Liver (tissue), 9 donors: ENCODE data around the gene PCNX2. TPM values are rescaled to one million over a fixed set of nuclear protein-coding genes. Genes with fewer than 3 reads are reported as not detected.

Source experiments
- DNase-seq: peaks from one replicate; pipeline ENCODE4 v3.0.0-alpha.2; 2017; ENCODE audit warnings: low spot score
- H3K27ac ChIP-seq, 2 donors: one replicate each; pipeline ENCODE4 v1.7.0; 2013; ENCODE audit warnings: inconsistent platforms in 2 of 2, low read length in 2 of 2, control low read depth in 1 of 2, low read depth in 1 of 2, mild to moderate bottlenecking in 1 of 2
- H3K27me3 ChIP-seq, 4 donors: one replicate each; pipeline versions ENCODE4 v1.6.1 to v1.7.0; 2013; ENCODE audit warnings: low read length in 3 of 4, inconsistent platforms in 1 of 4, mild to moderate bottlenecking in 1 of 4, moderate library complexity in 1 of 4; ENCODE audit not compliant: control insufficient read depth in 4 of 4, insufficient read depth in 4 of 4
- H3K36me3 ChIP-seq, 4 donors: one replicate each; pipeline versions ENCODE4 v1.6.1 to v1.7.0; 2013; ENCODE audit warnings: low read length in 3 of 4, mild to moderate bottlenecking in 3 of 4, low read depth in 1 of 4, moderate library complexity in 1 of 4; ENCODE audit not compliant: control insufficient read depth in 4 of 4, insufficient read depth in 3 of 4
- H3K4me1 ChIP-seq, 4 donors: one replicate each; pipeline versions ENCODE4 v1.6.1 to v1.7.0; 2013; ENCODE audit warnings: low read length in 3 of 4, mild to moderate bottlenecking in 3 of 4, moderate library complexity in 1 of 4; ENCODE audit not compliant: control insufficient read depth in 4 of 4, insufficient read depth in 4 of 4
- H3K4me3 ChIP-seq, 3 donors: one replicate each; pipeline versions ENCODE4 v1.6.1 to v1.7.0; 2013; ENCODE audit warnings: low read length in 3 of 3, control low read depth in 1 of 3, low read depth in 1 of 3, mild to moderate bottlenecking in 1 of 3
- H3K9ac ChIP-seq, 2 donors: one replicate each; pipeline ENCODE4 v1.7.0; 2013; ENCODE audit warnings: low read length in 2 of 2, mild to moderate bottlenecking in 2 of 2, moderate library complexity in 2 of 2, control low read depth in 1 of 2, low read depth in 1 of 2
- H3K9me3 ChIP-seq, 4 donors: one replicate each; pipeline versions ENCODE4 v1.6.1 to v1.7.0; 2013; ENCODE audit warnings: low read length in 3 of 4; ENCODE audit not compliant: control insufficient read depth in 4 of 4
- EGR1 ChIP-seq, 2 donors: IDR thresholded peaks; 2 replicates each; pipeline ENCODE4 v1.6.1; 2016 to 2018; ENCODE audit warnings: antibody characterized with exemption in 2 of 2, low read depth in 2 of 2
- FOXA1 ChIP-seq: IDR thresholded peaks from 2 replicates; pipeline ENCODE4 v1.6.1; 2016; ENCODE audit warnings: antibody characterized with exemption
- FOXA2 ChIP-seq: IDR thresholded peaks from 2 replicates; pipeline ENCODE4 v1.6.1; 2016; ENCODE audit warnings: antibody characterized with exemption
- GABPA ChIP-seq, 2 donors: IDR thresholded peaks in 1 of 2; conservative IDR thresholded peaks in 1 of 2; 2 replicates each; pipeline ENCODE4 v1.6.1; 2016; ENCODE audit warnings: antibody characterized with exemption in 2 of 2, mild to moderate bottlenecking in 1 of 2, moderate library complexity in 1 of 2
- HNF4A ChIP-seq, 2 donors: conservative IDR thresholded peaks; 2 replicates each; pipeline ENCODE4 v1.6.1; 2016; ENCODE audit warnings: antibody characterized with exemption in 2 of 2, mild to moderate bottlenecking in 2 of 2
- HNF4G ChIP-seq: IDR thresholded peaks from 2 replicates; pipeline ENCODE4 v1.6.1; 2016; ENCODE audit warnings: antibody characterized with exemption
- JUND ChIP-seq, 2 donors: IDR thresholded peaks; 2 replicates each; pipeline ENCODE4 v1.6.1; 2016; ENCODE audit warnings: antibody characterized with exemption in 2 of 2
- NR2F2 ChIP-seq: IDR thresholded peaks from 2 replicates; pipeline ENCODE4 v1.6.1; 2016; ENCODE audit warnings: antibody characterized with exemption
- RXRA ChIP-seq, 2 donors: IDR thresholded peaks; 2 replicates each; pipeline ENCODE4 v1.6.1; 2017 to 2018; ENCODE audit warnings: antibody characterized with exemption in 2 of 2, mild to moderate bottlenecking in 1 of 2
- SP1 ChIP-seq: IDR thresholded peaks from 2 replicates; pipeline ENCODE4 v1.6.1; 2018; ENCODE audit warnings: antibody characterized with exemption, mild to moderate bottlenecking
- TAF1 ChIP-seq: conservative IDR thresholded peaks from 2 replicates; pipeline ENCODE4 v1.6.1; 2016; ENCODE audit warnings: antibody characterized with exemption, mild to moderate bottlenecking
- YY1 ChIP-seq: IDR thresholded peaks from 2 replicates; pipeline ENCODE4 v1.6.1; 2016; ENCODE audit warnings: antibody characterized with exemption, mild to moderate bottlenecking
- WGBS: extraction: QIAGEN DNeasy Blood & Tissue Kit; methylation state at CpG from one replicate; pipeline ENCODE4 v1.1.7; 2013; 5-methylcytosine and 5-hydroxymethylcytosine counted together
- polyA plus RNA-seq, 2 donors: library from polyadenylated mRNA; stranded (reverse) in 1 of 2; unstranded in 1 of 2; fragments of 200-250 nt in 1 of 2; fragments of >200 nt in 1 of 2; fragmentation: Nextera tagmentation in 1 of 2; extraction: Ambion mirVana in 1 of 2; gene quantifications; one replicate each; pipeline versions ENCODE4 v1.2.1 to v1.2.3, GENCODE V29; 2013 to 2015
- total RNA-seq, 2 donors: library from RNA; depleted of rRNA; stranded (reverse); fragments of >200 nt; gene quantifications; one replicate each; pipeline ENCODE4 v1.2.3, GENCODE V29; 2014
- TF ChIP-seq, protein P1 (sequence below): IDR thresholded peaks from 2 replicates; pipeline ENCODE4 v1.6.1; 2016; ENCODE audit warnings: antibody characterized with exemption
- TF ChIP-seq, protein P2 (sequence below): fragments of 150-350 bp; IDR thresholded peaks from 2 replicates; pipeline ENCODE4 v1.5.1; 2017; ENCODE audit warnings: improper control_type of control experiment, low read depth, low read length; ENCODE audit not compliant: missing input control
- TF ChIP-seq, protein P3 (sequence below): IDR thresholded peaks from 2 replicates; pipeline ENCODE4 v1.6.1; 2016; ENCODE audit warnings: antibody characterized with exemption, mild to moderate bottlenecking
- TF ChIP-seq, protein P4 (sequence below): IDR thresholded peaks from 2 replicates; pipeline ENCODE4 v1.6.1; 2016; ENCODE audit warnings: antibody characterized with exemption
- donor health status: healthy.
- donor health status: healthy.
- donor health status: healthy.
- donor health status: healthy.
- donor health status: healthy.

Gene PCNX2
- total and polyA plus RNA-seq, 4 donors, result 0.20 to 3.1 (median 0.92) TPM

DNA sequence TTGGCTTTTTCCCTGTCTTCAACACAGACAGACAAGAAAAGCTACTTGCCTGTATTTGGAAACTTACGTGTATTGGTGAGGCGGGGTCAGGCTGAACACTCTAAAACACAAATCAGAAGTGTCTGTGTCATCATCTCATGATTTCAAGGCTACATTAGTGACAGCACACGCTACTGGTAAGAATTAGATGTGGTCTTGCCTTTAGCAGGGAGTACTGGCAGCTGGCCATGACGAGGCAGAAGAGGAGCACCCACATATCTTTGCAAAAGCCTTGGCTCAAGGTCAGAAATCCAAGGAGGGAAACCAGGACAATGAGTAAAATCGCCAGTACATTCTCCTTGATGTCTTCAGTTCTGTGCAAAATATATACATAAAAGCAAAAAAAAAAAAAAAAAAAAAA, 77.7 kb downstream of the PCNX2 start:
- H3K9ac ChIP-seq, result no peak overlapping the region
- H3K27me3 ChIP-seq, result no peaks in the 10 kb centered on the region
- no peaks in the 10 kb centered on the region for H3K4me1 ChIP-seq
- H3K36me3 ChIP-seq, result no peaks in the 10 kb centered on the region
- no peak for DNase-seq
- peaks cover 0 to 5% (median 4%) of the 10 kb centered on the region in 4 donors for H3K9me3 ChIP-seq
- no peak overlapping the region for H3K4me3 ChIP-seq
- no peak for TF ChIP-seq FOXA2
- TF ChIP-seq GABPA (IDR thresholded peaks at IDR 0.05 in 1 of 2, conservative IDR thresholded peaks at IDR 0.05 in 1 of 2), result no peak
- WGBS, result 82% methylated on average over 5 of the region's 5 CpGs
- no peak overlapping the region for H3K27ac ChIP-seq

DNA sequence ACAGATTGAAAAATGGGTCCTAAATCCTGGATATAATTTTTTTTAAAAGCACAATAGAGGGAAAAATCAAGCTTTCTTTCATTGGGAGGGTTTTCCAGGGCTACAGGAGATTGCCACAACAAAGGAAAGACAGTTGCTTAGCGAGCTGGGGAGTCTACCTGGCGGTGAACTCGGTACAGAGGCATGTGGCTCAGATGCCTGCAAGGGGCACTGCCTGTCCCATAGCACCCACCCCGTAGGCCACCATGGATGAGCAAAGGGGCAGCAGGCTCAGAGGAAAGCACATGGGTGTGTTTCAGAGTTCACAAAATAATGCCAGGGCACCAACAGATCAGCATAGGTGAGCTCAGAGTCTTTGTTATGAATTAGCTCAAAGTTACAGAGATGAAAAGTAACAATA, 79.5 kb downstream of the PCNX2 start:
- TF ChIP-seq EGR1 (IDR thresholded peaks at IDR 0.05; ENCODE audit: low read depth in 2 of 2) (no peak), FOXA2 (no peak), TAF1 (no peak), SP1 (no peak), FOXA1 (no peak), HNF4G (no peak), RXRA (IDR thresholded peaks at IDR 0.05) (no peak), NR2F2 (no peak), GABPA (IDR thresholded peaks at IDR 0.05 in 1 of 2, conservative IDR thresholded peaks at IDR 0.05 in 1 of 2) (no peak), YY1 (no peak), JUND (IDR thresholded peaks at IDR 0.05) (no peak), HNF4A (conservative IDR thresholded peaks at IDR 0.05) (no peak)
- TF ChIP-seq, protein P1, sequence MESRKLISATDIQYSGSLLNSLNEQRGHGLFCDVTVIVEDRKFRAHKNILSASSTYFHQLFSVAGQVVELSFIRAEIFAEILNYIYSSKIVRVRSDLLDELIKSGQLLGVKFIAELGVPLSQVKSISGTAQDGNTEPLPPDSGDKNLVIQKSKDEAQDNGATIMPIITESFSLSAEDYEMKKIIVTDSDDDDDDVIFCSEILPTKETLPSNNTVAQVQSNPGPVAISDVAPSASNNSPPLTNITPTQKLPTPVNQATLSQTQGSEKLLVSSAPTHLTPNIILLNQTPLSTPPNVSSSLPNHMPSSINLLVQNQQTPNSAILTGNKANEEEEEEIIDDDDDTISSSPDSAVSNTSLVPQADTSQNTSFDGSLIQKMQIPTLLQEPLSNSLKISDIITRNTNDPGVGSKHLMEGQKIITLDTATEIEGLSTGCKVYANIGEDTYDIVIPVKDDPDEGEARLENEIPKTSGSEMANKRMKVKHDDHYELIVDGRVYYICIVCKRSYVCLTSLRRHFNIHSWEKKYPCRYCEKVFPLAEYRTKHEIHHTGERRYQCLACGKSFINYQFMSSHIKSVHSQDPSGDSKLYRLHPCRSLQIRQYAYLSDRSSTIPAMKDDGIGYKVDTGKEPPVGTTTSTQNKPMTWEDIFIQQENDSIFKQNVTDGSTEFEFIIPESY, result no peak
- TF ChIP-seq, protein P2, sequence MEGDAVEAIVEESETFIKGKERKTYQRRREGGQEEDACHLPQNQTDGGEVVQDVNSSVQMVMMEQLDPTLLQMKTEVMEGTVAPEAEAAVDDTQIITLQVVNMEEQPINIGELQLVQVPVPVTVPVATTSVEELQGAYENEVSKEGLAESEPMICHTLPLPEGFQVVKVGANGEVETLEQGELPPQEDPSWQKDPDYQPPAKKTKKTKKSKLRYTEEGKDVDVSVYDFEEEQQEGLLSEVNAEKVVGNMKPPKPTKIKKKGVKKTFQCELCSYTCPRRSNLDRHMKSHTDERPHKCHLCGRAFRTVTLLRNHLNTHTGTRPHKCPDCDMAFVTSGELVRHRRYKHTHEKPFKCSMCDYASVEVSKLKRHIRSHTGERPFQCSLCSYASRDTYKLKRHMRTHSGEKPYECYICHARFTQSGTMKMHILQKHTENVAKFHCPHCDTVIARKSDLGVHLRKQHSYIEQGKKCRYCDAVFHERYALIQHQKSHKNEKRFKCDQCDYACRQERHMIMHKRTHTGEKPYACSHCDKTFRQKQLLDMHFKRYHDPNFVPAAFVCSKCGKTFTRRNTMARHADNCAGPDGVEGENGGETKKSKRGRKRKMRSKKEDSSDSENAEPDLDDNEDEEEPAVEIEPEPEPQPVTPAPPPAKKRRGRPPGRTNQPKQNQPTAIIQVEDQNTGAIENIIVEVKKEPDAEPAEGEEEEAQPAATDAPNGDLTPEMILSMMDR, result no peak
- TF ChIP-seq, protein P3, sequence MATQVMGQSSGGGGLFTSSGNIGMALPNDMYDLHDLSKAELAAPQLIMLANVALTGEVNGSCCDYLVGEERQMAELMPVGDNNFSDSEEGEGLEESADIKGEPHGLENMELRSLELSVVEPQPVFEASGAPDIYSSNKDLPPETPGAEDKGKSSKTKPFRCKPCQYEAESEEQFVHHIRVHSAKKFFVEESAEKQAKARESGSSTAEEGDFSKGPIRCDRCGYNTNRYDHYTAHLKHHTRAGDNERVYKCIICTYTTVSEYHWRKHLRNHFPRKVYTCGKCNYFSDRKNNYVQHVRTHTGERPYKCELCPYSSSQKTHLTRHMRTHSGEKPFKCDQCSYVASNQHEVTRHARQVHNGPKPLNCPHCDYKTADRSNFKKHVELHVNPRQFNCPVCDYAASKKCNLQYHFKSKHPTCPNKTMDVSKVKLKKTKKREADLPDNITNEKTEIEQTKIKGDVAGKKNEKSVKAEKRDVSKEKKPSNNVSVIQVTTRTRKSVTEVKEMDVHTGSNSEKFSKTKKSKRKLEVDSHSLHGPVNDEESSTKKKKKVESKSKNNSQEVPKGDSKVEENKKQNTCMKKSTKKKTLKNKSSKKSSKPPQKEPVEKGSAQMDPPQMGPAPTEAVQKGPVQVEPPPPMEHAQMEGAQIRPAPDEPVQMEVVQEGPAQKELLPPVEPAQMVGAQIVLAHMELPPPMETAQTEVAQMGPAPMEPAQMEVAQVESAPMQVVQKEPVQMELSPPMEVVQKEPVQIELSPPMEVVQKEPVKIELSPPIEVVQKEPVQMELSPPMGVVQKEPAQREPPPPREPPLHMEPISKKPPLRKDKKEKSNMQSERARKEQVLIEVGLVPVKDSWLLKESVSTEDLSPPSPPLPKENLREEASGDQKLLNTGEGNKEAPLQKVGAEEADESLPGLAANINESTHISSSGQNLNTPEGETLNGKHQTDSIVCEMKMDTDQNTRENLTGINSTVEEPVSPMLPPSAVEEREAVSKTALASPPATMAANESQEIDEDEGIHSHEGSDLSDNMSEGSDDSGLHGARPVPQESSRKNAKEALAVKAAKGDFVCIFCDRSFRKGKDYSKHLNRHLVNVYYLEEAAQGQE, result no peak
- TF ChIP-seq, protein P4, sequence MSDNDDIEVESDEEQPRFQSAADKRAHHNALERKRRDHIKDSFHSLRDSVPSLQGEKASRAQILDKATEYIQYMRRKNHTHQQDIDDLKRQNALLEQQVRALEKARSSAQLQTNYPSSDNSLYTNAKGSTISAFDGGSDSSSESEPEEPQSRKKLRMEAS, result no peak
- H3K4me1 ChIP-seq, result no peaks in the 10 kb centered on the region
- H3K9ac ChIP-seq, result no peak overlapping the region
- no peak overlapping the region for H3K27ac ChIP-seq
- no peaks in the 10 kb centered on the region for H3K36me3 ChIP-seq
- peaks cover 0 to 5% (median 4%) of the 10 kb centered on the region in 4 donors for H3K9me3 ChIP-seq
- H3K27me3 ChIP-seq, result peaks cover 0 to 3% (median 0%) of the 10 kb centered on the region in 4 donors
- WGBS, result 90% methylated on average over 4 of the region's 4 CpGs
- no peak overlapping the region for H3K4me3 ChIP-seq
- no peak for DNase-seq
